Activated CD8-positive, alpha-beta memory T cell treated with anti-CD3 and anti-CD28 coated beads, Interleukin-2, amount 50 U/mL, for 4 hours (primary cell): ENCODE results near the gene ARPP21.

Experiments used
- DNase-seq: peaks from one replicate; pipeline ENCODE4 v3.0.0-alpha.2; 2020

The ARPP21 gene

GRCh38 chr3:35737934-35738706, 98.8 kb downstream of the ARPP21 start:
- no peak for DNase-seq

DNA sequence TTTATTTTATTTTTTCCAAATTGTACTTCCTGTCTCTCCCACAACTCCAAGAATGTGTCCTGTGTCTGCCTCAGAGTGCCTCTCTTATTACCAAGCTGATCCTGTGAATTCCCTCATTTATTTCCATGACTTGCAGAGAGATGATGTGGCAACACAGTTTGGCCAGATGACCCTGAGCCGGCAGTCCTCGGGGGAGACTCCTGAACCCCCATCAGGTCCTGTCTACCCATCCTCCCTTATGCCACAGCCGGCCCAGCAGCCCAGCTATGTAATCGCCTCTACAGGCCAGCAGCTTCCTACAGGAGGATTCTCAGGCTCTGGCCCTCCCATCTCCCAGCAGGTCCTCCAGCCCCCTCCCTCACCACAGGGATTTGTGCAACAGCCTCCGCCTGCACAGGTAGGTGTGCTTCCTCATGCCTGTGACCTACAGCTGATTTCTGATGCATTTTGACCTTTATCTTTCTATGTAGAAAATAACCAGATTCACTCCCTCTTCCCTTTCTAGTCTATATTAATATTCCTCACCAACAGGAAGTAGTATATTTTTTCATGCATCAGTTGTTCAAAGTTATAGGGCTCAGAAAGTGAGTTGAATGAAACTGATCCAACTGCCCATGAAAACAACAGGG, 100.0 kb downstream of the ARPP21 start:
- no peak for DNase-seq

DNA sequence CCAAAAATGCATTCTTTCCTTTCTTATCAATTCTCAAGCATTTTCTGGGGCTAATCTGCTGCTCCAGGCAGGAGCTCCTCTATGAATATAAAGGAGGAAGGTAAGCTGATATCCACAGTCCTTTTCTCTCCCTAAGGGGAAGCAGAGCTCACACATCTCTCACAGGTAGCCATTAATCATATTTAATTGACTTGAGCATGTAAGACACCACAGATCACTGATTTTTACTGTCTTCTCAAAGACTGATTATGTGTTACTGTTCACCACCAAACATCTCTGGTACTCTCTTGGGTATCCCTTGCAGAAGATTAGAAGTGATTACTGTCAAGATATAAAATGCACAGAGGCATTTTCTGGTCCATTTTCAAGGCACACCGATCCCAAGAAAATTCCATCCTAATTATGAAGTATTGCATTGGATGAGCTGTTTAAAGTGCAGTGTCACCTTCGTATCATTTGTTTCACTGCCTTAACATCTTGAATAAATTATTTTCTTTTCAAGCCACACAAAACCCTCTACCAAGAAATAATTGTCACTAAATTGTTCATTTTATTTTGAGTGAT, 100.7 kb downstream of the ARPP21 start:
- no peak for DNase-seq

DNA sequence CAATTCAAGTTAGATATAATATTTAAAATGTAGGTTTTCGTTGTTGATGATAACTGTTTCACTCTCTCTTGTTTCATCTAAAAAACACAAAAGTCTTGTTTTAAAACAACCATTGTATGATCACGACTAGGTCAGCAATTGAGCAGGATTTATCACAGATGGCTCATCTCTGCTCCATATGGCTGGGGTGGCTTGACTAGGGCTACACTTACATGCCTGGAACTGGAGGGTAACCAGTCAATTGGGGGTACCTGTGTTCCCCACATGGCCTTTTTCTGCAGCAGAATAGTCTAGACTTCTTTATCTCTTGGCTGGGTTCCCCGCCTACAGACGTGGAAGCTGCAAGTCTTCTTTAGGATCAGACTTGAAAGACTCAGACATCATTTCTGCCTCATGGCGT, 103.9 kb downstream of the ARPP21 start:
- DNase-seq: no peak

DNA sequence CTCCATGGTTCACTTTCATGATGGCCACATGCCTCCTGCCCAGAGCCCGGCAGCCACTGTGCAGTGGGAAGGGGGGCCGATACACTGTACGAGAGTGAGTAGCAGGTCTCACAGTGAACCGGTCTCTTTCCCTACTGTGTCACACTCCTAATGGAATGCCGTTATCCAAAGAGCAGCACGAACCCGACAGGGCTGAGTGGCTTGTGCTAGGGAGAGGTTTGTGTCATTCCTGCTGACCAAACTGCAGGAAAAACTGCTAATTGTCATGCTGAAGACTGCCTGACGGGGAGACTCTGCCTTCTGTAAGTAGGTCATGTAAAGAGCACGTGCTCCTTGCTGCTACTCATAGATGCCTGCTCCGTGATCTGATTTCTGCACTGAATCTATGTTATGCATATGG, 105.1 kb downstream of the ARPP21 start:
- DNase-seq: no peak

DNA sequence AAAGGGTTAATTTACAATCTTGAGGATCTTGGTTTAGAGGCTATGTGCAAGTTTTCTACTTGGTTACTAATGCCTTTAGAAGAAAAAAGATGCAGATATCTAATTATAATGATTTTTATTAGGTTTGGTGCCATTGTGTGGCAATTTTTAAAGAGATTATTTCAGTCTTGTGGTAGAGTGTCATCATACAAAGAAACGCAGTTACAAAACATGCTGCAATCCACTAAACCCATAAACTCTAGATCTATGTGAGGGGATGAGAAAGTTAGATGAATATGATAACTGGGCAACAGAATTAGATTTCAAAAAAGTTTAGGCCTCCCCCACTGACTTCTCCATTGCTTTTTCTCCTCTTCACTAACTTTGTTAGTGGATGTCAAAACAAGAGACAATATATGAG, 106.0 kb downstream of the ARPP21 start:
- no peak for DNase-seq

DNA sequence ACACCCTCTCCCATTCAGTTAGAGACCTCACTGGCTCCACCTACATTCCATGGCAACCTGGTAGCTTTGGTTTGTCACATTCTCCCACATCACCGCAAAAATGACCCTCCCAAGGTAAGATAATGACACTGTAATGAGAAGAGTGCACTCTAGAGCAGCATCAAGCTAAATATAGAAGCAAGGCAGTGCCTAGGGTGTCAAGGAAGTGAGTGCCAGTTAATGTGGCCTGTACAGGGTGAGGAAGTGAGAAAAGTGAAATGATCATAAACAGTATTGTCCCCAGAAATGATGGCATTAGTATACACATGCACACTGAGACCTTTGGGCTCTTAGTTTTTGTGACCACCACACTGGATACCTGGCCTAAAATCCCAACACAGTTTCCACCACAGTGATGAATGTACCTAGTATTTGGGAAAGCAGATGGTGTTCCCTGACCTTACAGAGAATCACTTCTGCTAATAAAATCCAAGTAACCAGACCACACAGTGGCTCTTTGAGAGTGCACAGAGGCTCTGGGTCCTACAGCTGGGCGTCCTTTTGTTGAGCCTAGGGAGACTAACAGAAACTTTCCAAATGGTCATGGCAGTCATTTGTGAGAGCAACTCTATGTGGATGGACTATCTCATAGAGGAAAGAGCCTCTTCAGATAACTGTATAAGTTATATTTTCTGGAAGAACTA, 106.6 kb downstream of the ARPP21 start:
- DNase-seq: no peak

GRCh38 chr3:35746492-35746891, 107.2 kb downstream of the ARPP21 start:
- DNase-seq: no peak

DNA sequence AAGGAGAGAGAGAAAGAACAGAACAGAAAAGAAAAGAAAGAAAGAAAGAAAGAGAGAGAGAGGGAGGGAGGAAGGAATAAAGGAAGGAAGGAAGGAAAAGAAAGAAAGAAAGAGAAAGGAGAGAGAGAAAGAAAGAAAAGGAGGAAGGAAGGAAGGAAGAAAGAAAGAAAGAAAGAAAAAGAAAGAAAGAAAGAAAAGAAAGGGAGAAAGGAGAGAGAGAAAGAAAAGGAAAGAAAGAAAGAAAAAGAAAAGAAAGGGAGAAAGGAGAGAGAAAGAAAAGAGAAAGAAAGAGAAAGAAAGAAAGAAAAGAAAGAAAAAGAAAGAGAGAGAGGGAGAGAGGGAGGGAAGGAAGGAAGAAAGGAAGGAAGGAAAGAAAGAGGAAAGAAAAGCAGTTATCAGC, 108.8 kb downstream of the ARPP21 start:
- no peak for DNase-seq

DNA sequence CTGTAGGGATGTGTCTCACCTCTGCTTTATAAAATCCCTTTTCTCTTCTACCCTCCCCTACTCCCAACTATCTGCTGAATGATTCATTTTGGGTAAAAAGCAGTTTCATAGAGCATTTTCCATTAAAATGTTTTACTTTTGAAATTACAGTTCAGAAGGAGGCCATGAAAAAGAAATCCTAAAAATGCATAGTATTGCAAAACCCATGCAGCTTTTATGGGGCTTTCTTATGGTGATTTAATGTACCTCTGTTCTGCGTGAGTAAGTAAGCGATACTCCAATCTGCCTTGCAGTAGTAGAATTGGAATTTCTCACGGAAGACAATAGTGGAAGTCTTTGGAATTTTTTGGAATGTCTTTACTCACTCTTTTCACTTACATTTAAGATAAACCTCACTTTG, 111.9 kb downstream of the ARPP21 start:
- DNase-seq: no peak

GRCh38 chr3:35757991-35758757, 118.8 kb downstream of the ARPP21 start:
- no peak for DNase-seq

- DNase-seq: no peak
These were observed 120.8 kb downstream of the ARPP21 start for GRCh38 chr3:35760146-35760545.

DNA sequence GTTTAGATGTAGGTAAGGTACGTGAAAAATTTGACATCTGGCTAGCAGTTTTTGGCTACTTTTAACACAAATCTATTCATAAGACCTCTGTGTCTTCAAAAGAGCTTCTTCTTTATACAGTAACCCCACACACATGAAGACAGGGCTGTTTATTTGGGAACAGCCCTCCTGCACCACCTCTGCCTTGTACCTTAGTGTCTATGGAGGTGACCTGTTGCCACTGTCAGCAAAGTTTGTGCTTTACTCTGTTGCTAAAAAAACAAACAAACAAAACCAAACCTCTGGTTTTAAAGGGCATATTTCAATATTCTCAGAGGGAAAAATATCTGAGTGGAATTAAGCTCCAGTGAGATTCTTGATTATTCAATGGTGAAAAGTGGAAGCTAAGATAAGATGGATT, 122.0 kb downstream of the ARPP21 start:
- no peak for DNase-seq

GRCh38 chr3:35772381-35773015, 133.2 kb downstream of the ARPP21 start:
- no peak for DNase-seq

DNA sequence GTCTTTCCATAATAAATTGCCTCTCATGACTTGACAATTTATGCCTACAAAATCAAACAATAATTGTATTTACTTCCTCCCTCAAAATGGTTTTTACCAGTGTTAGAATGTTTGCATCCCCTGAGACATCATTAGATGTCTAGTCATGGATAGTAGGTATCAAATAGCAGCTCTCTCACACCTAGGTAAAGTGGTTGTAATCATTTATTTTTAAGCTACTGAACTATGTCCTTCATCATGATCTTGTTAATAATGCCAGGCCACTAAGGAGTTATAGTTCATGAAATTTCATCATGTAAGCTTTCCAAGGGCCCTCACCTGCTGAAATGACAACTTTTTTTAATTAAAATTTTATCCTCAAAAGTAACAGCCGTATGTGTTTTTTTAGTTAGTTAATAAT, 134.1 kb downstream of the ARPP21 start:
- no peak for DNase-seq

- no peak for DNase-seq
These were observed 137.0 kb downstream of the ARPP21 start for GRCh38 chr3:35776346-35776745.

DNA sequence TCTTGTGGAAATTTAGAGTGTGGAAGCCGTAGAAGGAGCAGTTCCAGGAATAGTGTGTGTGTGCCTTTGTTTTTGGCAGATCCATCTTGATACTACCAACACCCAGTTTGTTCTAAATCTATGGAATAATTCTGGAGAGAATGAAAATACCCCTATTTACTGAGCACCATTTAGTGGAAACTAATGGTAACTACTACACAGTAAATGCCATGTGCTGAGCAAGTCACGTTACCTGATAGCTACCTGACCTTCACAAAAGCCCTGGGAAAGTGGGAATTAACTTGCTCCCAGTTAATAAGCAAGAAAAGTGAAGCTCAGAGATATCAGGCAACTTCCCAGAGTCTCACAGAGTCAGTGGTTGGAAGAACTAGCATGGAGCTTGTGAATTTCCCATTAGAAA, 137.7 kb downstream of the ARPP21 start:
- DNase-seq: no peak

GRCh38 chr3:35777563-35778554, 138.5 kb downstream of the ARPP21 start:
- DNase-seq: no peak

DNA sequence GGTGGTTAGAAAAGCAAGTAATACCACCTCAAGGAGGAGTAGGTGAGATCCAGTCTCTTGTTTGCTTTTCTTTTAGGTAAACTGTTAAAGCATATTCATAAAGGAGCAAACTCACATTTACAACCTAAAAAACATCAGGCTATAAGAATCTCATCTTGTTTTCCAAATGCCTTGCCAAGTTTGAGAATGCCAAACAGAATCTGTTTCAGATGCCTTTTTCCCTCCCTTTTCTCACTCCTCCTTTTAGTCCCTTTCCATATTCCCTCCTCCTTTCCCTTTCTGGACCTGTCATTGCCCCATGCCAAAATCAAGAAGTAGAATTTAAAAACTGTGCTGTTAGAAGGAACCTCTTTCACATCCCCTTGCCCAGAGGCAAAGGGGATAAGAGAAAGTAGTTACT, 140.3 kb downstream of the ARPP21 start:
- DNase-seq: no peak

GRCh38 chr3:35780800-35781199, 141.5 kb downstream of the ARPP21 start:
- DNase-seq: no peak

- no peak for DNase-seq
These were observed 142.2 kb downstream of the ARPP21 start for GRCh38 chr3:35781558-35781957.
